ENCODE results near the gene SUCNR1. TPM values are rescaled to one million over a fixed set of nuclear protein-coding genes. Genes with fewer than 3 reads are reported as not detected.
"Not testable (repeated sequence)": the region's sequence is repeated elsewhere in the genome, so short reads cannot be mapped to it uniquely, and the experiment has no call there.

SUCNR1 gene
- total RNA-seq, 1 donor from 2014 or later = 0.52 TPM

DNA sequence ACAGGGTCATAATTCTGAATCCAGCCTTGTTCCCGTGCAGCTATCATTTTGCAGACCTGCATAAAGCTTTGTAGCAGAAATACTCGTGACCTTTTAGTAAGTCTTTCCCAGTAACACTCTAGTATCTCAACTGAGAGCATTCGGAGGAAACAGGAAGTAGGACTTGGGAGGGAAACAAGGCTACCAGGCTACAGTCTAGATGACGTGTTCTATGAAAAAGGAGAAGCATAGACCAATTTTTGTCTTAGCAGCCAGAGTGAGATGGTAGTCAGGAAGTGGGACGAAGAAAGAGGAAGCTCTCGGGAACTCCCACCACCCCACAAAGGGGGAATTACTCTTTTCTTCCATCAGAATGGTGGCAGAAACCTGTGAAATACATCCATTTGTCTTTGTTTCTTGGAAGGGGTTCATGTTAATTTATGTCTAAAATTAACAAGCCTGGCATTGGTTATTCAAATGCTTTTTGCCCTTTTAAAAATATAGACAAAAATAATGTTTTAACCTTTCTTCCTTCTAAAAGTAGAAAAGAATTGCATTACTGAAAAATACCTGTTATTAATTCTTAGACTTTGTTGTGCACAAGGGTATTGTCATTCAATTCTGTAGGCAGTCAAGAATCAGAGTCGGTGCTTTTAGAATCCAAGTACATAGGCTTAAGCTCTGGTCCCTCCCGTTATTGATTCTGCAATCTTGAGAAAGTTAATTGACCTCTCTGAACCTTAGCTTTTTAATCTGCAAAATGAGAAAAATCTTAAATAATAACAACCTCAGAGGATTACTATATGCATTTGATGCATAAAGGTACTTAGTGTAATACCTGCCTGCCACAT is 1.6 kb upstream of the SUCNR1 start:
- Histone ChIP-seq H3K9ac (ENCODE audit: low read depth in 1 of 3, low read length in 3 of 3) (no peak overlapping the region), H3K4me3 (ENCODE audit: low read length in 3 of 3) (no peak overlapping the region), H3K36me3 (ENCODE audit: control insufficient read depth in 3 of 3, insufficient read depth in 3 of 3, low read length in 3 of 3) (no peaks in the 10 kb centered on the region), H3K27ac (ENCODE audit: low read depth, low read length) (peak overlapping the region; percentile 43), H3K4me1 (ENCODE audit: control insufficient read depth in 3 of 3, insufficient read depth in 3 of 3, low read length in 3 of 3) (no peaks in the 10 kb centered on the region), H3K27me3 (ENCODE audit: control insufficient read depth in 3 of 3, insufficient read depth in 3 of 3, low read length in 3 of 3) (no peaks in the 10 kb centered on the region), H3K9me3 (ENCODE audit: control insufficient read depth in 3 of 3, low read length in 3 of 3) (no peaks in the 10 kb centered on the region)

DNA sequence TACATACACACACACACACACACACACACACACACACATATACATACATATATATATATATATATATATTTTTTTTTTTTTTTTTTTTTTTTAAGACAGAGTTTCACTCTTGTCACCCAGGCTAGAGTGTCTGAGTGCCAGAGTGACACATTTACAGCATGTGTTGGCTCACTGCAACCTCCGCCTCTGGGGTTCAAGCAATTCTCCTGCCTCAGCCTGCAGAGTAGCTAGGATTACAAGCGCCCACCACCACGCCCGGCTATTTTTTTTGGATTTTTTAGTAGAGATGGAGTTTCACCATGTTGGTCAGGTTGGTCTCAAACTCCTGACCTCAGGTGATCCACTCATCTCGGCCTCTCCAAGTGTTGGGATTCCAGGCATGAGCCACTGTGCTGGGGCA is 636 bp downstream of the SUCNR1 start:
- not testable (repeated sequence) for H3K9me3 ChIP-seq (ENCODE audit: control insufficient read depth in 3 of 3, low read length in 3 of 3); H3K4me3 ChIP-seq (ENCODE audit: low read length in 3 of 3); H3K9ac ChIP-seq (ENCODE audit: low read depth in 1 of 3, low read length in 3 of 3); H3K27ac ChIP-seq (ENCODE audit: low read depth, low read length); H3K27me3 ChIP-seq (ENCODE audit: control insufficient read depth in 3 of 3, insufficient read depth in 3 of 3, low read length in 3 of 3); H3K4me1 ChIP-seq (ENCODE audit: control insufficient read depth in 3 of 3, insufficient read depth in 3 of 3, low read length in 3 of 3); H3K36me3 ChIP-seq (ENCODE audit: control insufficient read depth in 3 of 3, insufficient read depth in 3 of 3, low read length in 3 of 3)

- no peak overlapping the region for H3K27ac ChIP-seq (ENCODE audit: low read depth, low read length)
- H3K36me3 ChIP-seq (ENCODE audit: control insufficient read depth in 3 of 3, insufficient read depth in 3 of 3, low read length in 3 of 3) = no peaks in the 10 kb centered on the region
- H3K27me3 ChIP-seq (ENCODE audit: control insufficient read depth in 3 of 3, insufficient read depth in 3 of 3, low read length in 3 of 3) = no peaks in the 10 kb centered on the region
- H3K9me3 ChIP-seq (ENCODE audit: control insufficient read depth in 3 of 3, low read length in 3 of 3) = no peaks in the 10 kb centered on the region
- no peak overlapping the region for H3K9ac ChIP-seq (ENCODE audit: low read depth in 1 of 3, low read length in 3 of 3)
- H3K4me3 ChIP-seq (ENCODE audit: low read length in 3 of 3) = no peak overlapping the region
- H3K4me1 ChIP-seq (ENCODE audit: control insufficient read depth in 3 of 3, insufficient read depth in 3 of 3, low read length in 3 of 3) = no peaks in the 10 kb centered on the region
These were observed 2.3 kb downstream of the SUCNR1 start for GRCh38 chr3:151875759-151876158.

GRCh38 chr3:151877269-151877668 is 3.8 kb downstream of the SUCNR1 start:
- H3K27ac ChIP-seq (ENCODE audit: low read depth, low read length) = no peak overlapping the region
- no peak overlapping the region for H3K4me3 ChIP-seq (ENCODE audit: low read length in 3 of 3)
- H3K9me3 ChIP-seq (ENCODE audit: control insufficient read depth in 3 of 3, low read length in 3 of 3) = no peaks in the 10 kb centered on the region
- no peaks in the 10 kb centered on the region for H3K36me3 ChIP-seq (ENCODE audit: control insufficient read depth in 3 of 3, insufficient read depth in 3 of 3, low read length in 3 of 3)
- no peaks in the 10 kb centered on the region for H3K4me1 ChIP-seq (ENCODE audit: control insufficient read depth in 3 of 3, insufficient read depth in 3 of 3, low read length in 3 of 3)
- H3K9ac ChIP-seq (ENCODE audit: low read depth in 1 of 3, low read length in 3 of 3) = no peak overlapping the region
- no peaks in the 10 kb centered on the region for H3K27me3 ChIP-seq (ENCODE audit: control insufficient read depth in 3 of 3, insufficient read depth in 3 of 3, low read length in 3 of 3)

DNA sequence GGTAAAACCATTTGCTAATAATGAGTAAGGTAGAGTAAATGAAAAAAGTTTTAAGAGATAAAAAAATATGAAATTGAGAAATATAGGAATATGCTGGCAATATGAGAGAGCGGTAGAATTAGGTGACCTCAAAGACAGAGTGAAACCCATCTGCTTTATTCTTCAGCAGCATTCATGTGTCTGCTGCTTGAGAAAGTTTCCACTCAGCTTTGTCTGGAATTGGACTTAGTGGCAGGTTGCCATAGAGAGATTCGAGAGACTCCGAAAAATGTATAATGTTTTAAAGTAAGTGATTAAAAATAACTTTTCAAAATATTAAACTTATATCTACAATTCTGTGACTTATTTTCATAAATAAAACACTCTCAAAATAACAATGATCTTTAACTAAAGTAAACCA is 5.0 kb downstream of the SUCNR1 start:
- no peak overlapping the region for H3K27ac ChIP-seq (ENCODE audit: low read depth, low read length)
- H3K9ac ChIP-seq (ENCODE audit: low read depth in 1 of 3, low read length in 3 of 3) = no peak overlapping the region
- H3K36me3 ChIP-seq (ENCODE audit: control insufficient read depth in 3 of 3, insufficient read depth in 3 of 3, low read length in 3 of 3) = no peaks in the 10 kb centered on the region
- H3K4me3 ChIP-seq (ENCODE audit: low read length in 3 of 3) = no peak overlapping the region
- H3K4me1 ChIP-seq (ENCODE audit: control insufficient read depth in 3 of 3, insufficient read depth in 3 of 3, low read length in 3 of 3) = no peaks in the 10 kb centered on the region
- H3K27me3 ChIP-seq (ENCODE audit: control insufficient read depth in 3 of 3, insufficient read depth in 3 of 3, low read length in 3 of 3) = no peaks in the 10 kb centered on the region
- no peaks in the 10 kb centered on the region for H3K9me3 ChIP-seq (ENCODE audit: control insufficient read depth in 3 of 3, low read length in 3 of 3)

DNA sequence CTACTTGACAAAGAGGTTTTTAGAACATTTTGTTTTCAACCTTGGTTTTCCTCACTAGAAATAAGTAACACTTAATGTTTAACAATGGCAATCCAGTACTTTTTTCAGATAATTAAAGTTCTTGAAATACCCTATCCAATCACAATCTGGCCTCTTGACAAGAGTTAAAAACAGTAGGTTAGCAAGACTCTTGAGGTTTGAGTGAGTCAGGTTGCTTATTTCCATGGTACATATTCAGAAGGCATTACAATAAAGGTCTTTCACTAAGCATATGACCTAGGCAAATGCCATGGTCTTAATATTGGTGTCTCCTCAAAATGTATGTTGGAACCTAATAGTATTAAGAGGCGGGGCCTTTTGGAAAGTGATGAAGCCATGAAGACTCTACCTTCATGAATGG is 5.6 kb downstream of the SUCNR1 start:
- Histone ChIP-seq H3K27me3 (ENCODE audit: control insufficient read depth in 3 of 3, insufficient read depth in 3 of 3, low read length in 3 of 3) (no peaks in the 10 kb centered on the region), H3K27ac (ENCODE audit: low read depth, low read length) (no peak overlapping the region), H3K4me1 (ENCODE audit: control insufficient read depth in 3 of 3, insufficient read depth in 3 of 3, low read length in 3 of 3) (no peaks in the 10 kb centered on the region), H3K9ac (ENCODE audit: low read depth in 1 of 3, low read length in 3 of 3) (no peak overlapping the region), H3K9me3 (ENCODE audit: control insufficient read depth in 3 of 3, low read length in 3 of 3) (no peaks in the 10 kb centered on the region), H3K4me3 (ENCODE audit: low read length in 3 of 3) (no peak overlapping the region), H3K36me3 (ENCODE audit: control insufficient read depth in 3 of 3, insufficient read depth in 3 of 3, low read length in 3 of 3) (no peaks in the 10 kb centered on the region)

GRCh38 chr3:151879679-151880415 is 6.4 kb downstream of the SUCNR1 start:
- no peaks in the 10 kb centered on the region for H3K36me3 ChIP-seq (ENCODE audit: control insufficient read depth in 3 of 3, insufficient read depth in 3 of 3, low read length in 3 of 3)
- no peaks in the 10 kb centered on the region for H3K4me1 ChIP-seq (ENCODE audit: control insufficient read depth in 3 of 3, insufficient read depth in 3 of 3, low read length in 3 of 3)
- H3K9ac ChIP-seq (ENCODE audit: low read depth in 1 of 3, low read length in 3 of 3) = no peak overlapping the region
- H3K27me3 ChIP-seq (ENCODE audit: control insufficient read depth in 3 of 3, insufficient read depth in 3 of 3, low read length in 3 of 3) = no peaks in the 10 kb centered on the region
- H3K9me3 ChIP-seq (ENCODE audit: control insufficient read depth in 3 of 3, low read length in 3 of 3) = no peaks in the 10 kb centered on the region
- H3K27ac ChIP-seq (ENCODE audit: low read depth, low read length) = no peak overlapping the region
- H3K4me3 ChIP-seq (ENCODE audit: low read length in 3 of 3) = no peak overlapping the region

DNA sequence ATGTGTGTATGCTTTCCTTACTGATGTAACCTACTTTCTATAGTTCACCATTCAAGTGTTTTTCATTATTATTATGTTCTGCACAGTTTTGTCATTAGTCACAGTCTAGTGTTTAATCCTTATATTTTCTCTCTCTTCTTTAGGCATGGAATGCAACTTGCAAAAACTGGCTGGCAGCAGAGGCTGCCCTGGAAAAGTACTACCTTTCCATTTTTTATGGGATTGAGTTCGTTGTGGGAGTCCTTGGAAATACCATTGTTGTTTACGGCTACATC is 6.9 kb downstream of the SUCNR1 start:
- no peak overlapping the region for H3K9ac ChIP-seq (ENCODE audit: low read depth in 1 of 3, low read length in 3 of 3)
- no peaks in the 10 kb centered on the region for H3K9me3 ChIP-seq (ENCODE audit: control insufficient read depth in 3 of 3, low read length in 3 of 3)
- H3K27me3 ChIP-seq (ENCODE audit: control insufficient read depth in 3 of 3, insufficient read depth in 3 of 3, low read length in 3 of 3) = no peaks in the 10 kb centered on the region
- no peak overlapping the region for H3K4me3 ChIP-seq (ENCODE audit: low read length in 3 of 3)
- no peaks in the 10 kb centered on the region for H3K4me1 ChIP-seq (ENCODE audit: control insufficient read depth in 3 of 3, insufficient read depth in 3 of 3, low read length in 3 of 3)
- H3K36me3 ChIP-seq (ENCODE audit: control insufficient read depth in 3 of 3, insufficient read depth in 3 of 3, low read length in 3 of 3) = no peaks in the 10 kb centered on the region
- no peak overlapping the region for H3K27ac ChIP-seq (ENCODE audit: low read depth, low read length)

GRCh38 chr3:151881137-151881536 is 7.7 kb downstream of the SUCNR1 start:
- H3K4me1 ChIP-seq (ENCODE audit: control insufficient read depth in 3 of 3, insufficient read depth in 3 of 3, low read length in 3 of 3) = no peaks in the 10 kb centered on the region
- no peak overlapping the region for H3K27ac ChIP-seq (ENCODE audit: low read depth, low read length)
- H3K4me3 ChIP-seq (ENCODE audit: low read length in 3 of 3) = no peak overlapping the region
- H3K9me3 ChIP-seq (ENCODE audit: control insufficient read depth in 3 of 3, low read length in 3 of 3) = no peaks in the 10 kb centered on the region
- H3K36me3 ChIP-seq (ENCODE audit: control insufficient read depth in 3 of 3, insufficient read depth in 3 of 3, low read length in 3 of 3) = no peaks in the 10 kb centered on the region
- no peak overlapping the region for H3K9ac ChIP-seq (ENCODE audit: low read depth in 1 of 3, low read length in 3 of 3)
- H3K27me3 ChIP-seq (ENCODE audit: control insufficient read depth in 3 of 3, insufficient read depth in 3 of 3, low read length in 3 of 3) = no peaks in the 10 kb centered on the region

GRCh38 chr3:151885397-151885796 is 12.0 kb downstream of the SUCNR1 start:
- not testable (repeated sequence) for H3K4me3 ChIP-seq (ENCODE audit: low read length in 3 of 3); H3K27me3 ChIP-seq (ENCODE audit: control insufficient read depth in 3 of 3, insufficient read depth in 3 of 3, low read length in 3 of 3); H3K27ac ChIP-seq (ENCODE audit: low read depth, low read length); H3K9me3 ChIP-seq (ENCODE audit: control insufficient read depth in 3 of 3, low read length in 3 of 3); H3K36me3 ChIP-seq (ENCODE audit: control insufficient read depth in 3 of 3, insufficient read depth in 3 of 3, low read length in 3 of 3); H3K4me1 ChIP-seq (ENCODE audit: control insufficient read depth in 3 of 3, insufficient read depth in 3 of 3, low read length in 3 of 3); H3K9ac ChIP-seq (ENCODE audit: low read depth in 1 of 3, low read length in 3 of 3)

Measured in skeletal muscle tissue (tissue), 4 donors.